Measurements from ENCODE around the gene TNFRSF14. TPM values are rescaled to one million over a fixed set of nuclear protein-coding genes. Genes with fewer than 3 reads are reported as not detected.

Gene TNFRSF14
- polyA plus RNA-seq, 12 donors, result 7.3 to 79.5 (median 11.0) TPM; not detected in 1

- DNase-seq, result no peak
These were observed 35.4 kb upstream of the TNFRSF14 start for GRCh38 chr1:2520806-2521205.

DNA sequence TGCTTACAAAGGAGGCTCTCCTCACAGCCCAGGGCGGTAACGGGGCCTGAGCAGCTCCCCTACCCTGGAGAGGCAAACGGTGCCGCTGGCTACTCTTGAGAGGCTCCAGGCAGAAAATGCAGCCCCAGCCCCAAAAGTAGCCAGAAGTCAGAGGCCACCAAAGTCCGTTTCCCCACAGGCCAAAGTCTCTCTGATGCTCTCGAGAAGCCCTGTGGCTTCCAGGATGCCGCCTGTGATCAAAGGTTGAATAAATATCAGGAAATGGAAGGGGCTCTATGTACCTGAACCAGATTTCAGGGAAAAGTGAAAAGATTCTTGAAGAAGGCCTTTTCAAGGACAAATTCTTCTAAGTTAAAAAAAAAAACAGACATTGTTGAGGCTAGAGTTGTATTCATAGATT lies 33.9 kb upstream of the TNFRSF14 start:
- DNase-seq, result no peak

GRCh38 chr1:2523191-2523890 lies 32.8 kb upstream of the TNFRSF14 start:
- no peak for DNase-seq

- DNase-seq, result no peak
These were observed 32.1 kb upstream of the TNFRSF14 start for GRCh38 chr1:2523891-2524609.

DNA sequence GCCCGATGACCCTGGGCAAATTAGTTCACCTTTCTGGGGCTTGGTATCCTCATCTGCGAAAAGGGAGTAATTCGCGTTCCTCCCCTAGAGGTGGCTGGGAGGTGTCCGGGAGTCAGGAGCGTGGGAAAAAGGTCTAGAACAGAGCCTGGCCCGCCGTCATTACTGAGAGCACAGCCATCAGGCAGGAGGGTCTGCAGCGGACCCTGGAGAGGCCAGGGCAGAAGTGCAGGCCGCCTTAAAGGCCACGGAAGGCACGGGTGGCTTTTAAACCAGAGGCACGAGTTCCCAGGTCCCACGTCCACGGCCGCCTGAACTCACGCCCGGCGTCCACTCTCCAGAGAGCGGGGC lies 30.6 kb upstream of the TNFRSF14 start:
- no peak for DNase-seq

DNA sequence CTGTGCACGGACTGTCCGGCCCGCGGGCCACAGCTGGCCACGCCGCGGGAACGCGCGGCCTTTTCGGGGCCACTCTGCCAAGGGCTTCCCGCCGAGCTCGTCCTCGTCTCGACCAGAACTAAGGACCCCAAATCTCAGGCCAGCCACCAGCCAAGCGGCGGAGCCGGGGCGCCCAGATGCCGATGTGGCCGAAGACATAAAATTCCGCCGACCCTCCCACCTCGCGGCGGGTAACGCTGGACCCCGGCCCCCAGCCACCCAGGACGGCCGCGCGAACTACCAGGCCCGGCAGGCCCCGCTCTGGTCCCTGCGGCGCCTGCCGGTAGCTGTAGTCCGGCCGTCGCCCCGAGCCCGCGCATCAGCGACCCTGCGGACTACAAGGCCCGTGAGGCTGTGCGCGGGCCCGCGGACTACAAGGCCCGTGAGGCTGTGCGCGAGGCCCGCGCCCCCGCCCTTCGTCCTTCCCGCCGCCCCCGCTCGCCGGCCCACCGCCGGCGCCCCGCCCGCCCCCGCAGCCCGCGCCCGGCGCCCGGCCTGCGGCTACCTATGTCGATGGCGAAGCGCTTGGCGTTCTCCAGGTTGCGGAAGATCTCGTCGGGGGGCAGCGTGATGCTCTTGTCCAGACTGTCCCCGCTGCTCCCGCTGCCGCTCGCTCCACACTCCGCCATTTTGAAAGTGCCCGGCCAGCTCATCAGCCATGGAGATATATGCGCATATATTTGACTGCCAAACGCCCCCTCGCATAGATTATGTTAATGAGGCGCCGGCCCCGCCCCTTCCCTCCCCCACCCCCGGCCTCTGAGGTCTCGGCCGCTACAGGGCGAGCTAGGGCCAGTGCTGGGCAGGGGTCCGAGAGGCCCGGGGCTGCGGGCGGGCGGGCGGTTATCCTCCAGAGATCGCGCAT lies 30.0 kb upstream of the TNFRSF14 start, which contains the start of gene PANK4:
Gene PANK4 (minus strand): TSS at position 677 of the 904 bp plus-strand sequence. CDS start 9 bp downstream, at position 668.
- DNase-seq, result peak; percentile 92

DNA sequence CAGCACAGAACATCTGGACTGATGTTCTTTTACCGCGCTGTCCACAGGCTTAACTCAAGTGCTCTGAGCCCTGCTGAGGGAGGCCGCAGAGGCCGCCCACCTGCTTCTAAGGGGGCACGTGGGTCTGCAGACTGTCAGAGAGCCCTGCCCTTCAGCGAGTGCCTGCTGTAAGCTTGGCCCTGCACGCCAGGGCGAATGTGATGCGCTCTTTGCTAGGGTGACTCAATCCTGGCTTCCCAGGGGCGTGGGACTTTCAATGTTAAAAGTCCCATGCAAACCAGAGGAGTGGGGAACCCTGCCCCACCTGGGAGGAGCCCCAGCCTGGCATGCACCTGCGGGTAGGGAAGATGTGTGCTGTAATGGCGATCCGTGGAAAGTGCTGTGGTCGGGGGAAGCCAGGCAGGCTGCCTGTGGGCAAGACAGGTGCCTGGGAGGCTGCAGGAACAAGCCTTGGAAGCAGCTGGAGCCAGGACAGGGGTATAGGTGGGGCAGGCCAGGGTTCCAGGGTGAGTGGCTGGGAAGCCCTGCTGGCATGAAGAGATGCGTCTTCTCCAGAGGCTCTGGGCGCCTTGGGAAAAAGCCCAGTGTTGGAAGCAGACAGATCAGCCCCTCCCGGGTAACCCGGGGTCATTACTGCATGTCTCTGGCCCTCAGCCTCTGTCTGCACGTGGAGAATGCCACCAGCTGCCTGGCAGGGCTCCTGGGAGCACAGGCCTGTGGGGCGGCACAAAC lies 29.2 kb upstream of the TNFRSF14 start:
- no peak for DNase-seq

DNA sequence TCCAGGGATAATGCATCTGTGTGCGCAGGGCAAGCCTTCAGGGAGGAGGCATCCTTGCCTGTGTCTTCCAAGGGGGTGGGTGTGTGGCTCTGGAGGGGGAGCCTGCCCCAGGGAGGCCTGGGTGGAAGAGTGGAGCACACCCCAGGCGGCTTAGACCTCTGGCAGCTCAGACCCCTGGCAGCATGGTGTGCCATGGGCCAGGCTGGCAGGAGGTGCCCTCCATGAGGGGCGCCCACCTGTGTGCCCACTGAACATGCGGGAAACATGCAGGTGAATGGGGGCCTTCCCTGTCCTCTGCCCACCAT lies 28.7 kb upstream of the TNFRSF14 start:
- no peak for DNase-seq

- DNase-seq, result no peak
These were observed 28.2 kb upstream of the TNFRSF14 start for GRCh38 chr1:2528016-2528415.

GRCh38 chr1:2528611-2528965 lies 27.6 kb upstream of the TNFRSF14 start:
- DNase-seq, result no peak

DNA sequence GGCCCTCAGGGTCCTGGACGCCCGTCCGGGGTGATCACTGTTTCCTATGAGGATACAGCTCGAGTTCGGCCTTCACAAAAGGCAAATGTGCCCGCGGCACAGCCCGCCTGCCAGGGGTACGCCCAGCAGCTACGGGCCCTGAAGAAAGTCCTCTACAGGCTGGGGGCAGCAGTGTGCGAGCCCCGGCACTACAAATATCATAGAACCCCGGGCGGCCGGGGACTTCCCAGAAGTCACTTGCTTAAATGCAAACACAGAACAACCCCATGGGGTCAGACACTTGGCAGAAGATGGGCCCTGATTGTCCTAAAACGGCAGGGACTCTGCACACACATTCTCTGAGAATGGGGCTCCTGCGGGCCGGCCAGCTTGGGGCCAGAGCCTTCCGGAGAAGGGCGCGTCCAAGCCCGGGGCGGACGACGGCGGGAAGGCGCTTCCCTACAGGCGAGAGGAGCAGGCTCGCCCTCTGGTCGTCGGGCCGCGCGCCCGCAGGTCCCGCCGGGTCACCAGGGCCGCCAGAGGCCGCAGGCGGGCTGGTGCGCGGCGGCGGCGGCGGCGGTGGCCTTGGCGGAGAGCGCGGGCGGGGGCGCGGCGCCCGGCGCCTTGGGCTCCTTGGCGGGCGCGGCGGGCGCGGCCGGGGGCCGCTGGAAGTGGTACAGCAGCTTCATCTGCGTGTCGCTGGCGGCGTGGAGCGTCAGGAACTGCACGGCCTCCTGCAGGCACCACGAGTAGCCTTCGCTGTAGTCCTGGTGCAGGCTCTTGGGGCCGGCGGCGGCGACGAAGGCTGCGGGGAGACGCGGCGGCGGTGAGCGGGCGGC lies 27.0 kb upstream of the TNFRSF14 start:
- no peak for DNase-seq

DNA sequence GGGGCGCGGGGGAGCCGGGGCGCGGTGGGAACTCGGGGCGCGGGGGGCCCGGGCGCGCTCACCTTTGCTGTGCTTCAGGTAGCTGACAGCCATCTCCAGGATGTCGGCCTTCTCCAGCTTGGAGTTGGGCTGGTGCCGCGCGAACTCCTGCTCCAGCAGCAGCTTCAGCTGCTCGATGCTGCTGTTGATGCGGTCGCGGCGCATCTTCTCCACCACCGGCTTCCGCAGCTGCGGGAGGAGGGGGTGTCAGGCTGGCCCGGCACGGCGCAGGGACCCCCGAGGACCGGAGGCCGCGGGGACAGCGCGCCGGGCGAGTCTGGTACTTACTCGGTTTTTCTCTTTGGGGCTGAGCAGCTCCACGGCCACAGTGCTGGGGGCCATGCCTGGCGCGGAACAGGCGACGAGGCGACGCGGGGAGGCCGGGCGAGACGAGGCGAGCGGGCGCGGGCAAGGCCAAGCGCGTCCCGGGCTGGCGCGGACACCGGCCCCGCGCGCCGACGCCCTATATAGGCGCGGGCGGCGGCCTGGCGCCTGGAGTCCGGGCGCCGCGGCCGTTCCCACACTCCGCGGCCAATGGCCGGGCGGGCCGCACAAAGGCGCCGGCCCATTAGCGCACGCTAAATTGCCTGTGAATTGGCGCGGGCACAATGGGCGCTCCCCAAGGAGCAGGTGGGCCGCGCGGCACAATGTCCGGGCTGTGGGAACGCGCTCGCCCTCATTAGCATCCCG lies 26.2 kb upstream of the TNFRSF14 start, which contains the start of gene HES5:
Gene HES5 (minus strand): TSS at position 480 of the 729 bp plus-strand sequence. CDS start 99 bp downstream, at position 381.
- no peak for DNase-seq

DNA sequence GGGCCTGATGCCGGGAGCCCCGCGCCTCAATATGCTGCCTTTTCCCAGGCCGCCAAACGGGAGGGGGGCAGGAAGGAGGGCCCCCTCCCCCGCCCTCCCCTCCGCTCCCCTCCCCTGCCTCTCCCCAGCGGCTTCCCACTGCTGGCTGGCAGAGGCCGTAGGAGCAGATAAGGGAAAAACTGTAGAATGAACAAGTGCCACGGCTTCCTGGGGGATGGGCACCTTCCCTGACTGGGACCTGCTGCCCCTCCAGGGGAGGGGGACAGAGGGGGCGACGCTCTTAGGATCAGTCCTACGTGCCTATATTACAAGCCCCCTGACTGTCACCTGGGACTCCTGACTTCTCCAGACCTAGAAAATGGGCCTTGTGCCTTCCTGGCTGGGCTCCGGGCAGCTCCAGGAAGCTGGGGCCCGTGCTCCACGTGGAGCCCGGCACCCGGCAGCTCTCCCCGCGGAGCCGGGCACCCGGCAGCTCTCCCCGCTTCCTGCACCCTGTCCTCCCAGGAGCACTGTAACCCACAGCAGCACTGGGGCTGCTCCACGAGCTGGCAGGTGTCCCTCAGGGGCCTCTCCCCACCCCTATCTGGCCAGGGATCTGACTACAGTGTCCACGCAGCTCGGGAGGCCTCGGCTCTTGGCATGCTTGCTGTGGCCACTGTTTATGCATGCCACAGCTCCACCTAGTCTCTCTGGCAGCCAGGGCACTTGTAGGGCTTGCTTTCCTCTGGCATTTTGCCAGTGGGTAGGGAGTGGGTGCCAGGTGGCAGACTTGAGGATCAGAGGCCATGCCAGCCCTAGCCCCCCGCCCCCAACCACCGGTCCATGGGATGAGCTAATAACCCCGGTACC lies 25.4 kb upstream of the TNFRSF14 start:
- no peak for DNase-seq

DNA sequence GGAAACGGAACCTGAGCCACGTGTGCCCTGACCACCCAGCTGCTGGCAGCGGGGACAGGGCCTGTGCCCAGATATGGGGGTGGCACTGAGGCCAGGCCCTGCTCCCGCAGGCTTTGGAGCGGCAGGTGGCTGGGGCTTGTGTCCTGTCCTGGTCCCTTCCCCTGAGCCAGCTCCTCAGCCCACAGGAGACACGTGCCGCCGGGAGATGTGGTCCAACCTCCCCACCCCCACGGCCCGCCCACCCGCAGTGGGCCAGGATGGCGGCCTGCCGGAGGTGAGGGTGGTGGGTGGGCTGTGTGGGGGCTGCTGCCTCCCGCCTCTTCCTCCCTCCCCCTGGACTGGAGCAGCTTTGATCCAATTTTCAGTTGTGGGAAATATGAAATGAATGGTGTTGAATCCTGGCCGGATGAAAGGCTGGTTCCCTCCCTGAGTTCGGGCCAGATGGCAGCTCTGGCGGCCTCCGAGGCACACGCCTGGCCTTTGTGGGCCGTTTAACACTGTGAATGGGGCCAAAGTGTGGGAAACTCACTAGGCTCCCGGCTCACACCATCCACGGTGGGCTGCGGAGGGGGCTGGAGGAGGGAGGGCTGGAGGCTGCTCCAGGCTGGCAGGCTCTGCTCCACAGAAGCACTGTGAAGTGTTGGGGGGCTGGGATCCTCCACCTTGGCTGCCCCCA lies 23.5 kb upstream of the TNFRSF14 start:
- no peak for DNase-seq

DNA sequence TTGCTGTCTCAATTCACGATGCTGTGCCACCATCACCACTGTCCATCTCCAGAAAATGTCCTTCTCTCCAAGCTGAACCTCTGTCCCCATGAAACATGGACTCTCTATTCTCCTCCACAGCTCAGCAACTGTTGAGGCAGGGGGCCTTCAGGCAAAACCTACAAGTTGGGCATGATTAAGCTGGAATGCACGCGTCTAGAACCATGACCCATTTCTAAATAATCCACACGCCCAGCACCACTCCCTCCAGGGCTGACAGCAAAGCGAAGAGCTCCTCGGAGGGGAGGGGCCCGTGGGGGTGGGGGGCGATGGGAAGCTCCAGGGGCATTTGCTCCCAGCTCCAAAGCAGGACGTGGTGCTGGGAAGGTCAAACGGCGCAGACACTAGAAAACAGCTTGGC lies 22.8 kb upstream of the TNFRSF14 start:
- DNase-seq, result no peak

GRCh38 chr1:2534315-2534686 lies 21.9 kb upstream of the TNFRSF14 start:
- DNase-seq, result no peak

DNA sequence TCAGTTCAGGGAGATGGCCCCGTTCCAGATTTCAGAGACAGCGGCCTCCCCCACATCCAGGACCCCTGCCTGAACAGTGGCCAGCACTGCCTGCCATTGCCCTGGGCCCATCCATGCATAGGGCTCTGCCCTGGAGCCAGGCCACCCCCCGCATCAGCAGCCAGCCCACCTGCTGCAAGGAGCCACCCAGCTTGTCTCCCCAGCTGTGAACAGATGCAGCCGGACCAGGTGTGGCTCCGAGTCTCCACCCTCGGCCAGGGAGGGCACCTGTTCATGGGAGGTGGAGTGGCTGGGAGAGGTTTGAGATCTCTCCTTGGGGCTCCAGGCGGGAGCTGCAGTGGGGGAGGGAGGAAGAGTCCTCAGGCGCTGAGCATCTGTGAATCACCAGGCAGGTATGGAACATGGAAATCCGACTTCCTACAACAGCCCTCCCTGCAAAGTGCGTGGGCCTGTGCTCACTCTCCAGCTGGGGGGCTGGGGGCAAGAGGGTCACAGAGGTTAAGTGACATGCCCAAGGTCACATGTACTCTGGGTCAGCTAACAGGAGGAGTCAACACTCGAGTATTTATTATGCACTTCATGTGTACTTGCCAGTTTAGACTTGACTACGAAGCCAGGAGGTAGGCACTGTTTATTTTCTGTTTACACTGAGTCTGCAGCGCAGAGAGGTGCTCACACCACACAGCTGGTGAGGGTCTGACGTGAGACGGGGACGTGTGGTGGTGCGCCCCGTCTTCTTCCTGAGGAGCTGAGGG lies 21.3 kb upstream of the TNFRSF14 start:
- DNase-seq, result no peak

DNA sequence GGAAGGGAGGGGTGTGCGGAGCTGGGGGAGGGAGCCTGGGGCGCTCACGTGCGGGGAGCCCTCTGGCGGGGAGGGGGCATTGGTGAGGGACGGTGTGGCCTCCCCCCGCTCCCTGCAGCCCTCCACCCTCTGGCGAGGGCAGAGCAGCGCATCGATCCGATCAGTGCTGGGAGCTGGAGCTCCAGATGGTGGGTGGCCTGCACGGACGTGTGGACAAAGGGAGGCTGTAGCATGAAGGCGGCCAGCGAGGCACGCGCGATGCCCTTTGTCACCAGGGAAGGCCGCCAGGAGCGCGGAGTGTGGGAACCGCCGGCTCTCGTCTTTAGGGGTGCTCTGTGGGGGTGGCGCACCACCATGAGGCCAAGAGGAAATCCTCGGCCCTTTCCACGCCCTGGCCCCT lies 20.7 kb upstream of the TNFRSF14 start:
- DNase-seq, result no peak
